ENCODE data around the gene IFNL4.

IFNL4 gene

GRCh38 chr19:39296055-39296645 is 47.5 kb upstream of the IFNL4 start, which contains the start of gene IFNL1:
TSS of gene IFNL1 (plus strand) at chr19:39296407. CDS start at chr19:39296422, 15 bp downstream.
- no peak for DNase-seq (ENCODE audit: low read depth in 1 of 2, low spot score in 1 of 2)
- H3K27ac ChIP-seq (replicated peaks): no peak within 1 kb of the TSS
- no peak for TF ChIP-seq GABPA (IDR thresholded peaks at IDR 0.05; ENCODE audit: low read depth)
- H3K27me3 ChIP-seq (ENCODE audit: insufficient read depth, poor library complexity, severe bottlenecking): no peaks in the 10 kb centered on the region
- H3K4me3 ChIP-seq (replicated peaks; ENCODE audit: insufficient read depth, low read length): no peak within 1 kb of the TSS

GRCh38 chr19:39293394-39293793 is 44.7 kb upstream of the IFNL4 start:
- Histone ChIP-seq H3K4me3 (replicated peaks; ENCODE audit: insufficient read depth, low read length) (no peak overlapping the region), H3K27ac (replicated peaks) (no peak overlapping the region), H3K27me3 (ENCODE audit: insufficient read depth, poor library complexity, severe bottlenecking) (no peaks in the 10 kb centered on the region)
- no peak for TF ChIP-seq SPI1 (IDR thresholded peaks at IDR 0.05; ENCODE audit: borderline replicate concordance, low read depth)
- TF ChIP-seq REST (IDR thresholded peaks at IDR 0.05; ENCODE audit: insufficient replicate concordance, low read depth): no peak
- TF ChIP-seq CTCF (IDR thresholded peaks at IDR 0.05; ENCODE audit: insufficient read depth, low read length): no peak
- TF ChIP-seq GABPA (IDR thresholded peaks at IDR 0.05; ENCODE audit: low read depth): no peak
- no peak for TF ChIP-seq POLR2AphosphoS5 (IDR thresholded peaks at IDR 0.05; ENCODE audit: low read depth)
- DNase-seq (ENCODE audit: low read depth in 1 of 2, low spot score in 1 of 2): no peak

DNA sequence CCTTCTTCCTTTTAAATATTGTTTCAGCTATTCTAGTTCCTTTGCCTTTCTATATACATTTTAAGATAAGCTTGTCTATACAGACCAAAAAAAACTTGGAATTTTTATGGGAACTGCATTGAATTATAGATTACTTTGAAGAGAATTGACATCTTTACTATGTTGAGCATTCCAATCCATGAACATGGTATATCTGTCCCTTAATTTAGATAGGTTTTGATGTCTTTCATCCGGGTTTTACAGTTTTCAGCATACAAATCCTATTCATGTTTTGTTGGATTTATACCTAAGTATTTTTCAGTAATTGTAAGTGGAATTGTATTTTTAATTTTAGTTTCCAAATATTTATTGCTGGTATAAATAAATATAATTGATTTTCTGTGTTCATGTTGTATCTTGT is 35.4 kb upstream of the IFNL4 start:
- H3K27ac ChIP-seq (replicated peaks): no peak overlapping the region
- no peak overlapping the region for H3K4me3 ChIP-seq (replicated peaks; ENCODE audit: insufficient read depth, low read length)
- DNase-seq (ENCODE audit: low read depth in 1 of 2, low spot score in 1 of 2): no peak
- H3K27me3 ChIP-seq (ENCODE audit: insufficient read depth, poor library complexity, severe bottlenecking): no peaks in the 10 kb centered on the region
- TF ChIP-seq POLR2AphosphoS5 (IDR thresholded peaks at IDR 0.05; ENCODE audit: low read depth): no peak
- no peak for TF ChIP-seq SPI1 (IDR thresholded peaks at IDR 0.05; ENCODE audit: borderline replicate concordance, low read depth)
- no peak for TF ChIP-seq CTCF (IDR thresholded peaks at IDR 0.05; ENCODE audit: insufficient read depth, low read length)
- TF ChIP-seq GABPA (IDR thresholded peaks at IDR 0.05; ENCODE audit: low read depth): no peak
- TF ChIP-seq REST (IDR thresholded peaks at IDR 0.05; ENCODE audit: insufficient replicate concordance, low read depth): no peak

- H3K27me3 ChIP-seq (ENCODE audit: insufficient read depth, poor library complexity, severe bottlenecking): no peaks in the 10 kb centered on the region
- H3K4me3 ChIP-seq (replicated peaks; ENCODE audit: insufficient read depth, low read length): no peak overlapping the region
- H3K27ac ChIP-seq (replicated peaks): no peak overlapping the region
- DNase-seq (ENCODE audit: low read depth in 1 of 2, low spot score in 1 of 2): no peak
- TF ChIP-seq CTCF (IDR thresholded peaks at IDR 0.05; ENCODE audit: insufficient read depth, low read length) (no peak), REST (IDR thresholded peaks at IDR 0.05; ENCODE audit: insufficient replicate concordance, low read depth) (no peak), POLR2AphosphoS5 (IDR thresholded peaks at IDR 0.05; ENCODE audit: low read depth) (no peak), GABPA (IDR thresholded peaks at IDR 0.05; ENCODE audit: low read depth) (no peak), SPI1 (IDR thresholded peaks at IDR 0.05; ENCODE audit: borderline replicate concordance, low read depth) (no peak)
Observed at GRCh38 chr19:39282021-39282420, 33.4 kb upstream of the IFNL4 start.

Data from HL-60 (cell line).